ENCODE results near the gene FBLN2. TPM values are rescaled to one million over a fixed set of nuclear protein-coding genes. Genes with fewer than 3 reads are reported as not detected.

FBLN2 gene
- total RNA-seq, 4 donors from 2014 or later: 75.7 to 159 (median 89.8) TPM

DNA sequence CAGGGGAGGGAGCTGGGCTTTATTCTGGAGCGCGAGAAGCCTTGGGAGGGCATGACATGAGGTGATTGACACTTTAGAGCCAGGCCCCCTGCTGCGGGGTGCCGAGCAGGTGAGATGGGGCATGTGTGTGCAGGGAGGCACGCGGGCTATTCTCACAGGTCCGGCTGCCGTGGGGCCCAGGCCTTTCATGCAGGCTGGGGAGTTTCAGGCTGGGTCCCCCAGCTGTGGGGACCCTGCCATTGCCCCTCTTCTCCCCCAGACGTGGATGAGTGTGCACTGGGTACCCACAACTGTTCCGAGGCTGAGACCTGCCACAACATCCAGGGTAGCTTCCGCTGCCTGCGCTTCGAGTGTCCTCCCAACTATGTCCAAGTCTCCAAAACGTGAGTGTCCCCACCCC lies 87.3 kb downstream of the FBLN2 start:
- Histone ChIP-seq H3K27me3 (no peaks in the 10 kb centered on the region), H3K4me3 (replicated peaks in 1 of 3) (no peak overlapping the region), H3K4me1 (no peaks in the 10 kb centered on the region), H3K9me3 (no peaks in the 10 kb centered on the region), H3K36me3 (no peaks in the 10 kb centered on the region), H3K27ac (no peak overlapping the region)
- intact Hi-C loops (cut with DNase I): no loop called here
- TF ChIP-seq POLR2A (IDR thresholded peaks at IDR 0.05) (no peak), CTCF (IDR thresholded peaks at IDR 0.05) (no peak)
- no peak for DNase-seq
- WGBS, 2 donors: 84% methylated on average over 10 to 11 of the region's 14 CpGs

DNA sequence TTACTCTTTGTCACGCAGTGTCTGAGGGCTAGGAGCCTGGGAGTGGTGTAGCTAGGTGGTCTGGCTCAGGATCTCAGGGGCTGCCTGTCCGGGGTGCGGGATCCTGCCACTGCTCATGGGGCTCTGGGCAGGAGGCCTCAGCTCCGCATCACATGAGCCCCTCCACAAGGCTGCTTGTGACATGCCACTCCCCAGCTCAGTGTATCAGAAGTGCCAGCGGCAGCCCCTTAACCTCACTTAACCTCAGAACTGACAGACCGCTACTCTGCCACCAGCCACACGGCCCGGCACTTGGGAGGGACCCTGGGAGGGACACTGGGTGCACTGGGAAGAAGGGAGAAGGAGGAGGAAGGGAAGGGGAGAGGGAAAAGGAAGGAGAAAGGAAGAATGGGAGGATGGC lies 87.9 kb downstream of the FBLN2 start:
- 36 to 43% methylated on average over 5 to 8 of the region's 8 CpGs for WGBS, 2 donors
- Histone ChIP-seq H3K9me3 (no peaks in the 10 kb centered on the region), H3K27ac (no peak overlapping the region), H3K36me3 (no peaks in the 10 kb centered on the region), H3K4me1 (no peaks in the 10 kb centered on the region), H3K27me3 (no peaks in the 10 kb centered on the region), H3K4me3 (replicated peaks in 1 of 3) (no peak overlapping the region)
- no peak for TF ChIP-seq CTCF (IDR thresholded peaks at IDR 0.05)
- no peak for TF ChIP-seq POLR2A (IDR thresholded peaks at IDR 0.05)
- no peak for DNase-seq
- intact Hi-C loops (cut with DNase I): no loop called here

GRCh38 chr3:13637311-13637891 lies 88.5 kb downstream of the FBLN2 start:
- Histone ChIP-seq H3K27ac (no peak overlapping the region), H3K4me1 (no peaks in the 10 kb centered on the region), H3K36me3 (no peaks in the 10 kb centered on the region), H3K9me3 (no peaks in the 10 kb centered on the region), H3K4me3 (replicated peaks in 1 of 3) (no peak overlapping the region), H3K27me3 (no peaks in the 10 kb centered on the region)
- intact Hi-C loops (cut with DNase I): no loop called here
- DNase-seq: no peak
- 82 to 87% methylated on average over 12 to 25 of the region's 31 CpGs for WGBS, 2 donors
- TF ChIP-seq POLR2A (IDR thresholded peaks at IDR 0.05): no peak
- TF ChIP-seq CTCF (IDR thresholded peaks at IDR 0.05): no peak

GRCh38 chr3:13637953-13638352 lies 89.0 kb downstream of the FBLN2 start:
- no peak overlapping the region for H3K27ac ChIP-seq
- no peak for TF ChIP-seq POLR2A (IDR thresholded peaks at IDR 0.05)
- no peak for TF ChIP-seq CTCF (IDR thresholded peaks at IDR 0.05)
- no peaks in the 10 kb centered on the region for H3K36me3 ChIP-seq
- 86 to 91% methylated on average over 12 of the region's 12 CpGs for WGBS, 2 donors
- no peak overlapping the region for H3K4me3 ChIP-seq (replicated peaks in 1 of 3)
- H3K9me3 ChIP-seq: no peaks in the 10 kb centered on the region
- DNase-seq: no peak
- H3K4me1 ChIP-seq: no peaks in the 10 kb centered on the region
- H3K27me3 ChIP-seq: no peaks in the 10 kb centered on the region
- intact Hi-C loops (cut with DNase I): no loop called here

DNA sequence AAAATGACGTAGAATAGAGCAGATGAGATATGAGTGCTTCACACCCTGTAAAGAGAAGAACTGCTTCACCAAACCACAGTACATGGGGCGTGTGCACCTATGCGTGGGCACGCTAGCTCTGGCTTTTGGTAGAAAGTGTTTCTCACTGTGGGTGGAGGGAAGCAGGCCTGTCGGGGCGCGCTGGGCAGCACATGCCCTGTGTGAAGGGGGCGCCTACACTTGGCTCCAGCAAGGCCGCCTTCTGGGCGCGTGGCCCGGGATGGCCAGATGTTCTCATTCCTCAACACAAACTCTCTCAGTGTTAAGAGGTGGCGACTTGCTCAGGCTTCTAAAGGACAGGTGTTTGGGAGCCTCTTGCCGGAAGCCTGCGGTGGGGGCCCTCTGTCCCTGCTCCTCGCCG lies 90.0 kb downstream of the FBLN2 start:
- WGBS, 2 donors: 77 to 79% methylated on average over 11 to 17 of the region's 17 CpGs
- H3K4me3 ChIP-seq (replicated peaks in 1 of 3): no peak overlapping the region
- TF ChIP-seq POLR2A (IDR thresholded peaks at IDR 0.05) (no peak), CTCF (IDR thresholded peaks at IDR 0.05) (no peak)
- H3K27ac ChIP-seq: no peak overlapping the region
- intact Hi-C loops (cut with DNase I): no loop called here
- H3K9me3 ChIP-seq: no peaks in the 10 kb centered on the region
- no peaks in the 10 kb centered on the region for H3K36me3 ChIP-seq
- no peak for DNase-seq
- no peaks in the 10 kb centered on the region for H3K4me1 ChIP-seq
- H3K27me3 ChIP-seq: no peaks in the 10 kb centered on the region
